ENCODE measurements around the gene DHX9.

- TF ChIP-seq CTCF (conservative IDR thresholded peaks at IDR 0.05): no peak
- no peak for TF ChIP-seq EZH2 (IDR thresholded peaks at IDR 0.05; ENCODE audit: low read depth)
Observed at GRCh38 chr1:182823220-182823619, 15.9 kb upstream of the DHX9 start.
